Measurements from ENCODE around the gene TMEM30A.

DNA sequence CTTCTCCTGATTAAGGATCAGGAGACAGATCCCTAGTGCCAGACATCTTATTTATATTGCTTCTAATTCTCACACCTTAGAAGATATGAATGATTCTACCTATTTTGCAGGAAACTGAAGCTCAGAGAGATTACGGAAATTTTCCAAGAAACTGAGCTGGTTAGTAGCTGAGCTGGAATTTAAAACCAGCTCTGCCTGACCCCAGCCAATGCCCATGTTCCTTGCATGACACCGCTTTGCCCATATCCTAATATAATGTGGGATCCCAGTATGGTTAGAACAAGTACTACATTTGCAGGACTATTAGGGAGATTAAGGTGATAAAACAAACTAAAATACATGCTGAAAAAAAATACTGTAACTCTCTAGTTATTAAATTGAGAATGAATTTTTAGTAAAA lies 1.9 kb downstream of the TMEM30A start:
- TF ChIP-seq, protein P1, sequence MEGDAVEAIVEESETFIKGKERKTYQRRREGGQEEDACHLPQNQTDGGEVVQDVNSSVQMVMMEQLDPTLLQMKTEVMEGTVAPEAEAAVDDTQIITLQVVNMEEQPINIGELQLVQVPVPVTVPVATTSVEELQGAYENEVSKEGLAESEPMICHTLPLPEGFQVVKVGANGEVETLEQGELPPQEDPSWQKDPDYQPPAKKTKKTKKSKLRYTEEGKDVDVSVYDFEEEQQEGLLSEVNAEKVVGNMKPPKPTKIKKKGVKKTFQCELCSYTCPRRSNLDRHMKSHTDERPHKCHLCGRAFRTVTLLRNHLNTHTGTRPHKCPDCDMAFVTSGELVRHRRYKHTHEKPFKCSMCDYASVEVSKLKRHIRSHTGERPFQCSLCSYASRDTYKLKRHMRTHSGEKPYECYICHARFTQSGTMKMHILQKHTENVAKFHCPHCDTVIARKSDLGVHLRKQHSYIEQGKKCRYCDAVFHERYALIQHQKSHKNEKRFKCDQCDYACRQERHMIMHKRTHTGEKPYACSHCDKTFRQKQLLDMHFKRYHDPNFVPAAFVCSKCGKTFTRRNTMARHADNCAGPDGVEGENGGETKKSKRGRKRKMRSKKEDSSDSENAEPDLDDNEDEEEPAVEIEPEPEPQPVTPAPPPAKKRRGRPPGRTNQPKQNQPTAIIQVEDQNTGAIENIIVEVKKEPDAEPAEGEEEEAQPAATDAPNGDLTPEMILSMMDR (IDR thresholded peaks at IDR 0.05), result no peak
- TF ChIP-seq POLR2A (IDR thresholded peaks at IDR 0.05), result no peak
